Adrenal gland (tissue), 5 donors: ENCODE results near the gene MGAT4A.

Experiments used
- POLR2A ChIP-seq, 2 donors: fragments of 450-650 bp; IDR thresholded peaks; one replicate each; pipeline ENCODE4 v1.6.1; 2017; ENCODE audit warnings: antibody characterized with exemption in 2 of 2, mild to moderate bottlenecking in 2 of 2, moderate library complexity in 1 of 2
- TF ChIP-seq, protein P1 (sequence below), 6 experiments: fragments of 450-650 bp in 4 of 6; fragments of 200-600 bp in 2 of 6; sonication (generic) in 1 of 6; IDR thresholded peaks; 1 replicate in 5 of 6; 2 replicates in 1 of 6; pipeline versions ENCODE4 v1.5.1 to v1.8.0; 2016 to 2021; ENCODE audit warnings: antibody characterized with exemption in 6 of 6, mild to moderate bottlenecking in 2 of 6, moderate library complexity in 1 of 6
- donor health status: DM: no; HTN: no; CAD: no.

DNA sequence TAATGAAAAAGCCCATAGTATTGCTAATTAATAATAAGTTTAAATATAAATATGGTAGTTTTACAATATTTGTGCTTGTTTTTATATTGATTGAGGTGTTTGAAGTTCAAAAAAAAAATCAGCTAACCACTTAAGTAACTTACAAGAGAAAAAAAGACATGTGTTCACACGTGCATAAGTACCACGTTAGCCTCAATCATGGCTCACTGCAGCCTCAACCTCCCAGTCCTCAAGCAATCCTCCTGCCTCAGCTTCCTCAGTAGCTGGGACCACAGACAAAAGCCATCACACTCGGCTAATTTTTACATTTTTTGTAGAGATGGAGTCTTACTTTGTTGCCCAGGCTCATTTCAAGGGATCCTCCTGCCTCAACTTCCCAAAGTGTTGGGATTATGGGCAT is 19.4 kb downstream of the MGAT4A start:
- no peak for TF ChIP-seq POLR2A (IDR thresholded peaks at IDR 0.05)
- TF ChIP-seq, protein P1, sequence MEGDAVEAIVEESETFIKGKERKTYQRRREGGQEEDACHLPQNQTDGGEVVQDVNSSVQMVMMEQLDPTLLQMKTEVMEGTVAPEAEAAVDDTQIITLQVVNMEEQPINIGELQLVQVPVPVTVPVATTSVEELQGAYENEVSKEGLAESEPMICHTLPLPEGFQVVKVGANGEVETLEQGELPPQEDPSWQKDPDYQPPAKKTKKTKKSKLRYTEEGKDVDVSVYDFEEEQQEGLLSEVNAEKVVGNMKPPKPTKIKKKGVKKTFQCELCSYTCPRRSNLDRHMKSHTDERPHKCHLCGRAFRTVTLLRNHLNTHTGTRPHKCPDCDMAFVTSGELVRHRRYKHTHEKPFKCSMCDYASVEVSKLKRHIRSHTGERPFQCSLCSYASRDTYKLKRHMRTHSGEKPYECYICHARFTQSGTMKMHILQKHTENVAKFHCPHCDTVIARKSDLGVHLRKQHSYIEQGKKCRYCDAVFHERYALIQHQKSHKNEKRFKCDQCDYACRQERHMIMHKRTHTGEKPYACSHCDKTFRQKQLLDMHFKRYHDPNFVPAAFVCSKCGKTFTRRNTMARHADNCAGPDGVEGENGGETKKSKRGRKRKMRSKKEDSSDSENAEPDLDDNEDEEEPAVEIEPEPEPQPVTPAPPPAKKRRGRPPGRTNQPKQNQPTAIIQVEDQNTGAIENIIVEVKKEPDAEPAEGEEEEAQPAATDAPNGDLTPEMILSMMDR (IDR thresholded peaks at IDR 0.05) = no peak
